HUES48 (cell line): ENCODE measurements around the gene SMPD1.

Source experiments
- H3K27ac ChIP-seq: one replicate; pipeline ENCODE4 v1.7.0; 2013; ENCODE audit warnings: low read depth, low read length, inconsistent platforms
- H3K27me3 ChIP-seq: 2 replicates; pipeline ENCODE4 v1.6.1; 2013; ENCODE audit warnings: mild to moderate bottlenecking, low read length; ENCODE audit not compliant: control insufficient read depth, insufficient read depth
- H3K36me3 ChIP-seq: 2 replicates; pipeline ENCODE4 v1.6.1; 2013; ENCODE audit warnings: low read length; ENCODE audit not compliant: control insufficient read depth, insufficient read depth
- H3K4me1 ChIP-seq: 2 replicates; pipeline ENCODE4 v1.6.1; 2013; ENCODE audit warnings: mild to moderate bottlenecking, low read length; ENCODE audit not compliant: control insufficient read depth, insufficient read depth
- H3K4me3 ChIP-seq: 2 replicates; pipeline ENCODE4 v1.5.1; 2013; ENCODE audit warnings: mild to moderate bottlenecking, low read depth, low read length
- H3K9ac ChIP-seq: 2 replicates; pipeline ENCODE4 v1.6.1; 2013; ENCODE audit warnings: mild to moderate bottlenecking, low read depth, low read length, moderate library complexity
- H3K9me3 ChIP-seq: 2 replicates; pipeline ENCODE4 v1.6.1; 2013; ENCODE audit warnings: low read length; ENCODE audit not compliant: control insufficient read depth, insufficient read depth

Gene SMPD1

DNA sequence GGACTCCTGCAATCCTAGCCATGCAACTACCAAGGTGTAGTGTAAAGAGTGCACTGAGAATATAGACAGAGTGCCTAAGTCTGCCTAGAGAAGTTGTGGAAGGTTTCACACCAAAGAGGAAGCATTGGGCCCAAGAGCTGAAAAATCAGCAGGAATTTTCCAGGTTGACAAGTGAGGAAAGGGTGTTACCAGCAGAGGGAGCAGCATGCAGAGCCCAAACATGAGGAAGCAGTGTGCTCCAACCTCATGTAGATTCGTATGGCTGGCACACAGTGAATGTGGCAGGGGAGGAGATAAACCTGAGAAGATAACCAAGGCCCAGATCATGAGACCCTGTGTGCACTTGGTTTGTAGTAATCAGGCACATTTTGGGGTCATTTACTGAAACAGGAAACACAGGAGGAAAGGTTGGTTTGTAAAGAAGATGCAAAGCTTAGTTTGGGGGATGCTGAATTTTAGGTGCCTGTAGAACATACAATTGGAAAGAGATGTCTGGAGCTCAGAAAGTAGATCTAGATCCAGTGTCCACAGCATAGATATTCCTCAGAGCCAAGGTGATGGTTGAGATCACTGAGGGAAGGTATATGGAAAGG is 48.8 kb downstream of the SMPD1 start:
- H3K36me3 ChIP-seq = no peaks in the 10 kb centered on the region
- H3K27ac ChIP-seq = no peak overlapping the region
- H3K4me3 ChIP-seq = no peak overlapping the region
- H3K4me1 ChIP-seq = peaks cover 3% of the 10 kb centered on the region; the same call in 1 of the 2 replicates
- no peak overlapping the region for H3K9ac ChIP-seq
- H3K9me3 ChIP-seq = no peaks in the 10 kb centered on the region
- no peaks in the 10 kb centered on the region for H3K27me3 ChIP-seq

DNA sequence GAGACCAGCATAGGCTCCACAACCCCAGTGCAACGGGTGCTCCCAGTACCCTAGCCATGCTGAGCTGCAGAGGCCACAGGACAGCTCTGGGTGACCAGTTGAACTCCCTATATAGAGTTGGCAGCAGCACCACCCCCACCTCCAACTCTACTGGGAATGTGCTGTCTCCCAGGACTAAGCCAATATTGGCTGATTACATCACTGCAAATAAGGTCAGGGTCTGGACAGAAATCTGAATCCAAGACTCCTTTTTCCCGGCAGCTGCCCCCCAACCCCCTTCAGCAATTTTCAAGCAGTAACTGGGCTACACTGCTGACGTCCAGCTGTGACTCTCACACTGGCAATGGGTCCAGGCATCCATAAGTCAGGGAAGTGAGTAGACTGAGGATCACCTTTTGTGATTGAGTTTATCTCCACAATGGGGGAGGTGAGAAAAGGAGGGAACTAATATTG is 50.7 kb downstream of the SMPD1 start, which contains the start of gene HPX:
Gene HPX (minus strand): TSS at position 82 of the 453 bp plus-strand sequence. CDS start 24 bp downstream, at position 58.
- H3K4me3 ChIP-seq = no peak within 1 kb of the TSS
- peak within 1 kb of the TSS; percentile 65 for H3K27ac ChIP-seq
- H3K36me3 ChIP-seq = no peaks in the 10 kb centered on the region
- no peaks in the 10 kb centered on the region for H3K27me3 ChIP-seq
- H3K9me3 ChIP-seq = no peaks in the 10 kb centered on the region
- H3K9ac ChIP-seq = no peak within 1 kb of the TSS
- peaks cover 3% of the 10 kb centered on the region; the same call in 1 of the 2 replicates for H3K4me1 ChIP-seq

DNA sequence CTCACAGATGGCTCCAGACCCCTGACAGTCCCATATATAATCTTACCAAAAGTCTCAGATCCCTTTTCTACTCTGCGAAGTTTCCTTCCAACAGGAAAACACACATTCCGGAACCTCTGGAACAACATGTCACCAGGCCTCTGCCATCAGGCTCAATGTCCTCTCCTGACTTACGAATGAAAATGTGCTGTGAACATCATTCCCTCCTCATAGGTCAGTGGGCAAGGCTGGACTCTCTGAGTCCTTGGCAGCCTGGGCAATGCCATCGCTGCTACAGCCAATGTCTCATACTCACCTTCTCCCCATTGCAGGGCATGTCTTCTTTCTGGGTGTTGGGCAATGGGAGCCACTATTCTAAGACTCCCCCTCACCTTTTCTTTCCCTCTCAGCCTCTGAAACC is 52.2 kb downstream of the SMPD1 start:
- Histone ChIP-seq H3K36me3 (no peaks in the 10 kb centered on the region), H3K9ac (no peak overlapping the region), H3K27ac (no peak overlapping the region), H3K9me3 (no peaks in the 10 kb centered on the region), H3K4me1 (peaks cover 3% of the 10 kb centered on the region; the same call in 1 of the 2 replicates), H3K4me3 (no peak overlapping the region), H3K27me3 (no peaks in the 10 kb centered on the region)

DNA sequence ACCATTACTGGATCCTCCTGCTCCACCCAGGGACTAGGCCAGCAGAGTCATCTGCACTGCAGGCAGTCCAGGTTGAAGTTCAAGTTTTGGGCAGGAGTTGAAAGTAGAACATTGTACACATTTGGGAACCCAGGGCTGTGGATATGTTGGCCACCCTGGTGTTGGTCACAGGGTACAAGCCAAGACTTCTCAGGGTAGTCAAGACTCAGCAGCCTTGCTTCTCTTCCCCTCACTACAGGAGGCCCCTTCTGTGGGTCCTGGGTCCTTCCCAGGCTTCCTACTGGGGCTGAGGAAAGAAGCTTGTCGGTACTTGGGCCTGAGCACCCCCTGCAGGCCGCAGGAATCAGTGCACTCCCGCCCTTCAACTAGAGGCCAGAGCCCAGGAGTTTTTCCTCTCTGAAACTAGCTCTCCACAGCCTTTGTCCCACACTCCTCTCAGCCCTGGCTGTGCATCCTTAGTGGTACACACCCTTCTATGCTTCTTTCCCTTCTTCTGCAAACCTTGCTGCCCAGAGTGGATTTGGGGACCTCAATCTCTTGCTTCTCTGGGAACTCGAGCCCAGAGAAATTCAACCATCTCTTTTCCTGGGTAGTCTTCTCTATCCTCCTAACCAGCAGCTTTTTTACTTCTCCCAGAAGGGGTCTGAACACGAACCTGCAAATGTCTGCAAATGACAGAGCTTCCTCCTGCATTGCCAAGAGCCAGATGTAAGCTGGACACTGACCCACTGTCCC is 53.2 kb downstream of the SMPD1 start:
- H3K4me3 ChIP-seq = no peak overlapping the region
- no peaks in the 10 kb centered on the region for H3K36me3 ChIP-seq
- H3K9ac ChIP-seq = no peak overlapping the region
- no peaks in the 10 kb centered on the region for H3K9me3 ChIP-seq
- no peaks in the 10 kb centered on the region for H3K27me3 ChIP-seq
- H3K4me1 ChIP-seq = peaks cover 3% of the 10 kb centered on the region; the same call in 1 of the 2 replicates
- H3K27ac ChIP-seq = no peak overlapping the region
